GM12892 (cell line): ENCODE data around the gene GNA12.
"Not testable (repeated sequence)": the region's sequence is repeated elsewhere in the genome, so short reads cannot be mapped to it uniquely, and the experiment has no call there.

Experiments
- POLR2A ChIP-seq: IDR thresholded peaks from 2 replicates; pipeline ENCODE4 v1.6.1; 2011; ENCODE audit warnings: low read depth, low read length, control low read depth
- POLR2AphosphoS5 ChIP-seq: IDR thresholded peaks from 2 replicates; pipeline ENCODE4 v1.6.1; 2011; ENCODE audit warnings: low read depth, low read length, control low read depth
- TAF1 ChIP-seq: IDR thresholded peaks from 2 replicates; pipeline ENCODE4 v1.6.1; 2011; ENCODE audit warnings: low read depth, mild to moderate bottlenecking, control low read depth, low read length, borderline replicate concordance

DNA sequence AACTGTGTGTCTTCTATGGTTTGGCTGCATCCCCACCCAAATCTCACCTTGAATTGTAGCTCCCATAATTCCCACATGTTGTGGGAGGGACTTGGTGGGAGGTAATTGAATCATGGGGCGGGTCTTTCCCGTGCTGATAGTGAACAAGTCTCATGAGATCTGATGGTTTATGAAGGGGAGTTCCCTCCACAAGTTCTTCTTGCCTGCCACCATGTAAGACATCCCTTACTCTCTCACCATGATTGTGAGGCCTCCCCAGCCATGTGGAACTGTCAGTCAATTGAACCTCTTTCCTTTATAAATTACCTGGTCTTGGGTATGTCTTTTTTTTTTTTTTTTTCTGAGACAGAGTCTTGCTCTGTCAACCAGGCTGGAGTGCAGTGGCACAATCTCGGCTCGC, 9.4 kb upstream of the GNA12 start:
- TF ChIP-seq POLR2AphosphoS5, POLR2A, TAF1: not testable (repeated sequence)
